K562 (cell line): ENCODE results near the gene ZKSCAN4. TPM values are rescaled to one million over a fixed set of nuclear protein-coding genes. Genes with fewer than 3 reads are reported as not detected.
A peak's percentile ranks its signal among the peaks of the same experiment; 100 is the strongest.

Source experiments
- BHLHE40 ChIP-seq: IDR thresholded peaks from 2 replicates; pipeline ENCODE4 v1.6.1; 2011; ENCODE audit warnings: low read length, improper control_type of control experiment
- BRD4 ChIP-seq: fragments of 200-600 bp; sonication (generic); IDR thresholded peaks from 2 replicates; pipeline ENCODE4 v1.6.1; 2017; ENCODE audit warnings: inconsistent platforms
- ETS2 ChIP-seq: IDR thresholded peaks from 2 replicates; pipeline ENCODE4 v1.6.1; 2016; ENCODE audit warnings: borderline replicate concordance, missing genetic modification characterization, mild to moderate bottlenecking, moderate library complexity, missing compliant biosample characterization; ENCODE audit not compliant: poor library complexity, severe bottlenecking
- GABPA ChIP-seq: fragments of 200-800 bp; sonication (Bioruptor generic); conservative IDR thresholded peaks from 2 replicates; pipeline ENCODE4 v1.6.1; 2016; ENCODE audit warnings: low read depth, missing genetic modification characterization, missing compliant biosample characterization
- GTF2F1 ChIP-seq: IDR thresholded peaks from 2 replicates; pipeline ENCODE4 v1.6.1; 2011; ENCODE audit warnings: low read depth, low read length, improper control_type of control experiment
- HDAC2 ChIP-seq: fragments of 450-650 bp; IDR thresholded peaks from 2 replicates; pipeline ENCODE4 v1.6.1; 2016; ENCODE audit warnings: mild to moderate bottlenecking
- ILK ChIP-seq: fragments of 450-650 bp; IDR thresholded peaks from 2 replicates; pipeline ENCODE4 v1.6.1; 2016; ENCODE audit warnings: missing genetic modification characterization, low read depth, mild to moderate bottlenecking, missing compliant biosample characterization, moderate library complexity, borderline replicate concordance
- KLF1 ChIP-seq: fragments of 450-650 bp; IDR thresholded peaks from 2 replicates; pipeline ENCODE4 v1.6.1; 2016; ENCODE audit warnings: missing genetic modification characterization, missing compliant biosample characterization
- KLF13 ChIP-seq: fragments of 450-650 bp; IDR thresholded peaks from 2 replicates; pipeline ENCODE4 v1.6.1; 2016; ENCODE audit warnings: missing genetic modification characterization, low read depth, mild to moderate bottlenecking, missing compliant biosample characterization, moderate library complexity, borderline replicate concordance
- MCM5 ChIP-seq: fragments of 450-650 bp; IDR thresholded peaks from 2 replicates; pipeline ENCODE4 v1.6.1; 2016; ENCODE audit warnings: low read depth
- MYBL2 ChIP-seq, 2 experiments: fragments of 450-650 bp in 1 of 2; sonication (generic) in 1 of 2; formaldehyde crosslinking in 1 of 2; IDR thresholded peaks; 2 replicates each; pipeline versions ENCODE4 v1.6.1 to v1.8.1; 2017 to 2022; ENCODE audit warnings: borderline replicate concordance in 1 of 2, inconsistent platforms in 1 of 2, low read depth in 1 of 2, mild to moderate bottlenecking in 1 of 2, missing genetic modification reagents in 1 of 2, moderate library complexity in 1 of 2
- NBN ChIP-seq: fragments of 450-650 bp; IDR thresholded peaks from 2 replicates; pipeline ENCODE4 v1.6.1; 2016; ENCODE audit warnings: low read depth, mild to moderate bottlenecking
- NEUROD1 ChIP-seq: fragments of 150-350 bp; IDR thresholded peaks from 2 replicates; pipeline ENCODE4 v1.6.1; 2014; ENCODE audit warnings: borderline replicate concordance, low read length, low read depth; ENCODE audit not compliant: partially characterized antibody
- NFATC3 ChIP-seq: fragments of 450-650 bp; IDR thresholded peaks from 2 replicates; pipeline ENCODE4 v1.6.1; 2017; ENCODE audit warnings: mild to moderate bottlenecking
- NFE2L1 ChIP-seq: fragments of 450-650 bp; IDR thresholded peaks from 2 replicates; pipeline ENCODE4 v1.6.1; 2016; ENCODE audit warnings: missing genetic modification characterization, low read depth, mild to moderate bottlenecking, missing compliant biosample characterization, moderate library complexity, borderline replicate concordance
- RCOR1 ChIP-seq, 2 experiments: IDR thresholded peaks; 2 replicates each; pipeline ENCODE4 v1.6.1; 2012; ENCODE audit warnings: low read depth in 2 of 2, low read length in 2 of 2, borderline replicate concordance in 1 of 2, improper control_type of control experiment in 1 of 2
- SMARCC2 ChIP-seq: fragments of 450-650 bp; IDR thresholded peaks from 2 replicates; pipeline ENCODE4 v1.6.1; 2017; ENCODE audit warnings: antibody characterized with exemption, moderate library complexity, mild to moderate bottlenecking, low read depth
- TBP ChIP-seq: optimal IDR thresholded peaks from 2 replicates; pipeline ENCODE3; 2011; ENCODE audit warnings: low read depth, low read length, improper control_type of control experiment
- ZBTB8A ChIP-seq: fragments of 450-650 bp; IDR thresholded peaks from 2 replicates; pipeline ENCODE4 v1.6.1; 2018; ENCODE audit warnings: mild to moderate bottlenecking, moderate library complexity; ENCODE audit not compliant: partially characterized antibody
- ZNF311 ChIP-seq: fragments of 250-450 bp; sonication (Bioruptor Pico); IDR thresholded peaks from 2 replicates; pipeline ENCODE4 v1.4.0; 2020; ENCODE audit warnings: mild to moderate bottlenecking, moderate library complexity
- ZNF444 ChIP-seq: fragments of 250-450 bp; sonication (Bioruptor Pico); IDR thresholded peaks from 2 replicates; pipeline ENCODE4 v1.4.0; 2020; ENCODE audit warnings: mild to moderate bottlenecking, moderate library complexity
- ZNF561 ChIP-seq: fragments of 450-650 bp; formaldehyde crosslinking; conservative IDR thresholded peaks from 2 replicates; pipeline ENCODE4 v1.4.0; 2020; ENCODE audit warnings: mild to moderate bottlenecking, moderate library complexity
- ZNF77 ChIP-seq: fragments of 250-450 bp; sonication (Bioruptor Pico); IDR thresholded peaks from 2 replicates; pipeline ENCODE4 v1.5.0; 2020
- ZZZ3 ChIP-seq: fragments of 450-650 bp; IDR thresholded peaks from 2 replicates; pipeline ENCODE4 v1.6.1; 2016; ENCODE audit warnings: antibody characterized with exemption, mild to moderate bottlenecking, moderate library complexity
- polyA plus RNA-seq, 8 experiments: library from polyadenylated mRNA; depleted of rRNA in 4 of 8; stranded (reverse) in 5 of 8; unstranded in 3 of 8; fragments of >200 nt; fragmentation: Nextera tagmentation in 2 of 8; fragmentation: Illumina TruSeq in 1 of 8; extraction: Ambion mirVana in 2 of 8; extraction: Trizol in 1 of 8; gene quantifications; 2 replicates each; pipeline versions ENCODE4 v1.2.1 to v1.2.3, GENCODE V29; 2011 to 2014; ENCODE audit warnings: inconsistent platforms in 1 of 8, missing spikeins in 1 of 8
- total RNA-seq, 7 experiments: library from RNA; depleted of rRNA in 6 of 7; stranded (reverse); fragments of >200 nt in 6 of 7; fragmentation: Illumina TruSeq in 2 of 7; extraction: Trizol in 2 of 7; gene quantifications; 2 replicates each; pipeline versions ENCODE4 v1.2.1 to v1.2.3, GENCODE V29; 2011 to 2021; ENCODE audit warnings: low replicate concordance in 1 of 7
- TF ChIP-seq, protein P1 (sequence below): fragments of 450-650 bp; IDR thresholded peaks from one replicate; pipeline ENCODE4 v1.6.1; 2018; ENCODE audit warnings: mild to moderate bottlenecking, moderate library complexity; ENCODE audit not compliant: partially characterized antibody

Gene ZKSCAN4
- total and polyA plus RNA-seq, 9 of the 15 experiments (the other 6 are each of a cell fraction or from before 2014, with no cell fraction given), result 1.2 to 5.3 (median 4.7) TPM

DNA sequence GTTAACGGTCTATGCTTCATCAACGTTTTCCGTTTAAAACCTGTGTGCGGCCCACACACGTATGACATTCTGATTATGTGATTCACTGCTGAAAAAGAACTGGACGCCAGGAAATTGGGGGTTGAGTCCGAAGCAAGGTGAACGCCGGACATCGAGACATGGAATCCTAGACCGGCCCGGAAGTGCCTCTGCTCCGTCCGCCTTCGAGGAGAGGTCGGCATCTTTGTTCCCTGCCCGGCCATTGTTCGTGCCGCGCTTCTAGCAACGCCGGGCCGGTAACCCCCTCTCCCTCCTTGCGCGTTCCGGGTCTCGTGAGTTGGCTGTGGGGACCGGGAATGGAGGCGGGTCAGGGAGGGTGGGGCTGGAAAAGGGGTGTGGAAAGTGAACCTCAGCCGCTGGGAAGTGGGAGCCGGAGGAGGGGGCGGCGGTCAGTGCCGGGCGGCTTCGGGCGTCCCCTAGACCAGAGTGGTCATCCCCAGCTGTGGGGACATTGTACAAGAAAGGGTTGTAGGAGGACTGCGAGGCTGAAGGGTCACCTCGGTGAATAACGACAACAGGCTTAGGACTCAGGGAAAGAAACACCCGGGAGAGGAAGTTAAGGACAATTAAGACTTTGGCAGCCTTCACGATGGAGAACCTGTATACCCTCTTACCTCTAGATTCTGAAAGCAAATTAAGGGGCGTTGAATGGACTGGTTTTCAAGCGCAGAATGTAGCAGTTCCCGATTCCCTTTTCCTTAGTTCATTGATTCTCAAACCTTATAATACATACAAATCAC lies 26.8 kb downstream of the ZKSCAN4 start, which contains the start of gene ZSCAN9 (continued):
- TF ChIP-seq ILK (tag) (no peak), KLF13 (0 out of 2 replicates have a peak, but pooled peaks have one; percentile 65), NFATC3 (no peak), HDAC2 (peak; percentile 59), ETS2 (tag) (no peak), ZNF311 (no peak), GABPA (tag) (peak; percentile 99), MCM5 (no peak), BRD4 (peak; percentile 96), ZNF561 (CRISPR knock-in tag) (no peak), RCOR1 (IDR thresholded peaks at IDR 0.05; ENCODE audit: borderline replicate concordance in 1 of 2, low read depth in 2 of 2, low read length in 2 of 2) (peak; percentile 30 to 88; a peak in 3 of 4 replicates), ZZZ3 (no peak), BHLHE40 (peak; percentile 95), NBN (peak; percentile 81; the same call in 1 of the 2 replicates), NFE2L1 (no peak), KLF1 (tag) (peak; percentile 77; the same call in 1 of the 2 replicates), MYBL2 (IDR thresholded peaks at IDR 0.05; ENCODE audit: low read depth) (peak; percentile 75), MYBL2 (CRISPR knock-in tag; IDR thresholded peaks at IDR 0.05; ENCODE audit: borderline replicate concordance) (no peak), ZNF77 (no peak), ZNF444 (peak; percentile 27; the same call in 1 of the 2 replicates), ZBTB8A (no peak), GTF2F1 (peak; percentile 73; the same call in 1 of the 2 replicates), TBP (peak; percentile 93), SMARCC2 (no peak), NEUROD1 (peak; percentile 74)
- TF ChIP-seq, protein P1, sequence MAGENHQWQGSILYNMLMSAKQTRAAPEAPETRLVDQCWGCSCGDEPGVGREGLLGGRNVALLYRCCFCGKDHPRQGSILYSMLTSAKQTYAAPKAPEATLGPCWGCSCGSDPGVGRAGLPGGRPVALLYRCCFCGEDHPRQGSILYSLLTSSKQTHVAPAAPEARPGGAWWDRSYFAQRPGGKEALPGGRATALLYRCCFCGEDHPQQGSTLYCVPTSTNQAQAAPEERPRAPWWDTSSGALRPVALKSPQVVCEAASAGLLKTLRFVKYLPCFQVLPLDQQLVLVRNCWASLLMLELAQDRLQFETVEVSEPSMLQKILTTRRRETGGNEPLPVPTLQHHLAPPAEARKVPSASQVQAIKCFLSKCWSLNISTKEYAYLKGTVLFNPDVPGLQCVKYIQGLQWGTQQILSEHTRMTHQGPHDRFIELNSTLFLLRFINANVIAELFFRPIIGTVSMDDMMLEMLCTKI, result no peak
